Ovary (tissue), 9 donors: ENCODE measurements around the gene WDFY1. TPM values are rescaled to one million over a fixed set of nuclear protein-coding genes. Genes with fewer than 3 reads are reported as not detected.

Experiments
- DNase-seq, 5 donors: peaks; one replicate each; pipeline ENCODE4 v3.0.0-alpha.2; 2019 to 2020
- H3K27ac ChIP-seq, 2 donors: fragments of 200-600 bp; one replicate each; pipeline versions ENCODE4 v1.5.1 to v1.8.0; 2019 to 2022
- H3K27me3 ChIP-seq: fragments of 200-600 bp; one replicate; pipeline ENCODE4 v1.8.0; 2022
- H3K36me3 ChIP-seq: fragments of 200-600 bp; sonication (generic); one replicate; pipeline ENCODE4 v1.5.1; 2019
- H3K4me1 ChIP-seq: one replicate; pipeline ENCODE4 v1.8.1; 2013; ENCODE audit warnings: mild to moderate bottlenecking, moderate library complexity; ENCODE audit not compliant: insufficient read depth
- H3K4me3 ChIP-seq: fragments of 200-600 bp; sonication (generic); one replicate; pipeline ENCODE4 v1.5.1; 2017
- H3K9me3 ChIP-seq, 2 donors: fragments of 200-600 bp in 1 of 2; sonication (generic) in 1 of 2; one replicate each; pipeline versions ENCODE4 v1.5.1 to v1.8.1; 2013 to 2019; ENCODE audit warnings: mild to moderate bottlenecking in 1 of 2, moderate library complexity in 1 of 2
- EP300 ChIP-seq: sonication (generic); formaldehyde crosslinking; IDR thresholded peaks from one replicate; pipeline ENCODE4 v1.6.1; 2017; ENCODE audit warnings: antibody characterized with exemption
- POLR2A ChIP-seq: fragments of 450-650 bp; IDR thresholded peaks from one replicate; pipeline ENCODE4 v1.6.1; 2017; ENCODE audit warnings: antibody characterized with exemption, mild to moderate bottlenecking, moderate library complexity
- WGBS, 3 donors: extraction: QIAGEN DNeasy Blood & Tissue Kit in 1 of 3; methylation state at CpG; one replicate each; pipeline versions ENCODE4 v1.1.5 to v1.1.7; 2013 to 2017; 5-methylcytosine and 5-hydroxymethylcytosine counted together
- intact Hi-C, 4 donors: fragments of 100-400 bp; cut with DNase I; formaldehyde crosslinking; loops; one replicate each; pipeline versions ENCODE4 v1.11.0 to v1.15.1; 2022 to 2023
- polyA plus RNA-seq, 2 donors: library from polyadenylated mRNA; stranded (reverse); fragments of 200-250 nt in 1 of 2; fragments of 350-450 nt in 1 of 2; fragmentation: Illumina TruSeq in 1 of 2; extraction: RNeasy Lipid Tissue Mini Kit (QIAGEN cat#74804) in 1 of 2; gene quantifications; one replicate each; pipeline ENCODE4 v1.2.3, GENCODE V29; 2013 to 2014
- total RNA-seq, 7 donors: library from RNA; depleted of rRNA in 2 of 7; stranded (reverse); fragments of >200 nt in 2 of 7; fragmentation: NEBNext Ultra II Directional in 3 of 7; extraction: Animal tissue kit (Norgen Biotek cat#: 25700) in 3 of 7; gene quantifications; one replicate each; pipeline versions ENCODE4 v1.1.0 to v1.2.4, GENCODE V29; 2016 to 2023
- TF ChIP-seq, protein P1 (sequence below), 3 donors: fragments of 450-650 bp in 2 of 3; fragments of 200-600 bp in 1 of 3; IDR thresholded peaks; one replicate each; pipeline versions ENCODE4 v1.5.1 to v1.8.0; 2016 to 2022; ENCODE audit warnings: antibody characterized with exemption in 3 of 3, mild to moderate bottlenecking in 1 of 3
- donor health status: DM: no; HTN: no; CAD: no; lungs with moderate emphysema.
- donor health status: DM: no; HTN: no; CAD: no.
- donor health status: Bipolar disorder and iron deficiency.
- donor health status: DM: yes; HTN: yes; CAD: no.
- donor health status: DM: no; HTN: no; CAD: no.
- donor health status: DM: yes; HTN: yes; CAD: no.

WDFY1 gene
- total and polyA plus RNA-seq, 9 donors: 21.2 to 50.1 (median 39.6) TPM

GRCh38 chr2:223928113-223929006 lies 16.8 kb downstream of the WDFY1 start:
- Histone ChIP-seq H3K27me3 (no peaks in the 10 kb centered on the region), H3K4me3 (no peak overlapping the region), H3K36me3 (no peaks in the 10 kb centered on the region), H3K4me1 (peaks cover 6% of the 10 kb centered on the region), H3K9me3 (no peaks in the 10 kb centered on the region), H3K27ac (no peak overlapping the region)
- 90 to 94% (median 94%) methylated on average over 7 of the region's 7 CpGs for WGBS, 3 donors
- DNase-seq: no peak
- intact Hi-C loops: no loop called here
- TF ChIP-seq, protein P1, sequence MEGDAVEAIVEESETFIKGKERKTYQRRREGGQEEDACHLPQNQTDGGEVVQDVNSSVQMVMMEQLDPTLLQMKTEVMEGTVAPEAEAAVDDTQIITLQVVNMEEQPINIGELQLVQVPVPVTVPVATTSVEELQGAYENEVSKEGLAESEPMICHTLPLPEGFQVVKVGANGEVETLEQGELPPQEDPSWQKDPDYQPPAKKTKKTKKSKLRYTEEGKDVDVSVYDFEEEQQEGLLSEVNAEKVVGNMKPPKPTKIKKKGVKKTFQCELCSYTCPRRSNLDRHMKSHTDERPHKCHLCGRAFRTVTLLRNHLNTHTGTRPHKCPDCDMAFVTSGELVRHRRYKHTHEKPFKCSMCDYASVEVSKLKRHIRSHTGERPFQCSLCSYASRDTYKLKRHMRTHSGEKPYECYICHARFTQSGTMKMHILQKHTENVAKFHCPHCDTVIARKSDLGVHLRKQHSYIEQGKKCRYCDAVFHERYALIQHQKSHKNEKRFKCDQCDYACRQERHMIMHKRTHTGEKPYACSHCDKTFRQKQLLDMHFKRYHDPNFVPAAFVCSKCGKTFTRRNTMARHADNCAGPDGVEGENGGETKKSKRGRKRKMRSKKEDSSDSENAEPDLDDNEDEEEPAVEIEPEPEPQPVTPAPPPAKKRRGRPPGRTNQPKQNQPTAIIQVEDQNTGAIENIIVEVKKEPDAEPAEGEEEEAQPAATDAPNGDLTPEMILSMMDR (IDR thresholded peaks at IDR 0.05): no peak
- no peak for TF ChIP-seq EP300
- TF ChIP-seq POLR2A: no peak

DNA sequence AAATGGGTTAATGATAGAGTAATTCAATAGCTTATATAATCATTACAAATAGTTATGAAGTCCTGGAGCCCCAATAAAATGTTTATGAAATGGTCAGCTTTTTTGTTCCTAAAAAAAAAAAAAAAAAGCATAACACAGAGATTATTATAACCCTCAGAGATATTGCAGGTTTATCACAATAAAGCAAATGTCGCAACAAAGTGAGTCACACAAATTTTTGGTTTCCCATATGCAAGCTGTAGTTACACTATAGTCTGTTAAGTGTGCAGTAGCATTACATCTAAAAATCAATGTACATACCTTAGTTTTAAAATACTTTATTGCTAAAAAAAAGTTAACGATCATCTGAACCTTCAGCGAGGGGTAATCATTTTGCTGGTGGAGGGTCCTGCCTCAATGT lies 20.0 kb downstream of the WDFY1 start:
- no peak for DNase-seq
- Histone ChIP-seq H3K27me3 (no peaks in the 10 kb centered on the region), H3K9me3 (no peaks in the 10 kb centered on the region), H3K36me3 (no peaks in the 10 kb centered on the region), H3K4me1 (peaks cover under 1% of the 10 kb centered on the region), H3K4me3 (no peak overlapping the region), H3K27ac (no peak overlapping the region)
- TF ChIP-seq POLR2A: no peak
- WGBS, 3 donors: 92 to 96% (median 94%) methylated on average over 3 of the region's 3 CpGs
- intact Hi-C loops: no loop called here

DNA sequence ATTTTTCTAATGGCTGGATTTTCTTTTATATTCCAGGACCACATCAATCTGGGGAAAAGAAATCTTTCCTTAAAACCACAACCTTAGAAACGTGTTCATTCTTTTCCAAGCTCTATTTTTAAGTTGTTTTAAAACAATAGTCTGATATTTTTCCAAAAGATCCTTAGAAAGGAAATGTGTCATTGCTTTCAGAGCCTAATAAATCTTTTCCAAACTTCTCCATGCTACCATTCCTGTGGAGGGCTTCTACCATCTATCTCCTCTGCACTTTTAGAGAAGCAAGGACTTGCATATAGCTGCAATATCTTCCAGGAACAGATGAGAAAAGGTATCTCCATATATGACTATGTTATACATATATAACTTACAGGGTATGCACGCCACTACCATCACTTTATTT lies 21.2 kb downstream of the WDFY1 start:
- no peak overlapping the region for H3K4me3 ChIP-seq
- TF ChIP-seq, protein P1 (IDR thresholded peaks at IDR 0.05): no peak
- TF ChIP-seq POLR2A (no peak), EP300 (no peak)
- 52 to 55% (median 54%) methylated on average over 2 of the region's 2 CpGs for WGBS, 3 donors
- intact Hi-C loops: no loop called here
- no peaks in the 10 kb centered on the region for H3K9me3 ChIP-seq
- no peaks in the 10 kb centered on the region for H3K27me3 ChIP-seq
- H3K4me1 ChIP-seq: no peaks in the 10 kb centered on the region
- no peaks in the 10 kb centered on the region for H3K36me3 ChIP-seq
- H3K27ac ChIP-seq: no peak overlapping the region
- no peak for DNase-seq

DNA sequence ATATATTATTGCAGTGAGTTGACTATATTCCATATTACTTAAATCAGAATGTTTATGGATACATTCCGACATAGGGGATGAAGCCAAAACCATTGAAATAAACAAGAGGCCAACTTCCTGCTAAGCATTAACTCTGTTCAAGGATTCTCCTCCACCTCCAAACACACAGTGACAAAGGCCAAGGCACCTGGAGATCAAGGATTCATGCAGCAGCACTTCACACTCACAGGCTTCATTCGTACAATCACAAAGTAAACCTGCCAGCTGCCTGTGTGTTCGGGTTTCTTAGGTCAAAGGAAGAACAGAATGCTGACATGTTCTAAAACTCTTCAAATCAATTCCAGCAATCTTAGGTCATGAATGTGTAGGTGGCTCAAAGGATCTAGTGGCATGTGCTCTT lies 22.8 kb downstream of the WDFY1 start:
- H3K27me3 ChIP-seq: no peaks in the 10 kb centered on the region
- no peak overlapping the region for H3K4me3 ChIP-seq
- no peaks in the 10 kb centered on the region for H3K4me1 ChIP-seq
- H3K36me3 ChIP-seq: no peaks in the 10 kb centered on the region
- DNase-seq: no peak
- no peaks in the 10 kb centered on the region for H3K9me3 ChIP-seq
- TF ChIP-seq, protein P1 (IDR thresholded peaks at IDR 0.05): no peak
- H3K27ac ChIP-seq: no peak overlapping the region
- 73 to 78% (median 74%) methylated on average over 3 of the region's 3 CpGs for WGBS, 3 donors
- intact Hi-C loops: no loop called here

DNA sequence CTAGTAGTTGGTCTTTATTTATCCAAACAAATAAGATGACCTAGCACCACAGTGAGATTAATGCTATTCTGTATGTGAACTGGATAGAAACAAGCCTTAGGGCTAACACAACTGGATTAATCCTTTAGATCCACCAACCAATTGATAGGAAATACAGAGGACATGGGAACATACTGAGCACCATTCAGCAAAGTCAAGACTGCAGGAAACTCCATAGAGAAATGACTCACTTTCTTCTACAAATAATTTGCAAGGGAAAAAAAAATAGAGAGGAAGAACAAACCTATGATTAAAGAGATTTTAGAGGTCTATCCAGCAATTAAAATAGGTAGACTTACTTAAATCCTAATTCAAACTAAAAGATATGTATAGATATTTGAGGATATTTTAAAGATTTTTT lies 23.9 kb downstream of the WDFY1 start:
- TF ChIP-seq, protein P1 (IDR thresholded peaks at IDR 0.05): no peak
- TF ChIP-seq EP300 (no peak), POLR2A (no peak)
- intact Hi-C loops: no loop called here

More for the DNA sequence above, 23.9 kb downstream of the WDFY1 start:
- Histone ChIP-seq H3K36me3 (no peaks in the 10 kb centered on the region), H3K27ac (no peak overlapping the region), H3K4me3 (no peak overlapping the region), H3K27me3 (no peaks in the 10 kb centered on the region), H3K4me1 (no peaks in the 10 kb centered on the region), H3K9me3 (no peaks in the 10 kb centered on the region)
- no peak for DNase-seq
